Measurements from ENCODE around the gene GRIK3.

- TF ChIP-seq EZH2 (IDR thresholded peaks at IDR 0.05; ENCODE audit: low read length): no peak
- no peak for TF ChIP-seq CTCF (optimal IDR thresholded peaks at IDR 0.05 in 1 of 3, IDR thresholded peaks at IDR 0.05 in 1 of 3, conservative IDR thresholded peaks at IDR 0.05 in 1 of 3; ENCODE audit: extremely low read depth in 1 of 3, insufficient read depth in 2 of 3, low read length in 3 of 3)
These were observed 3.4 kb upstream of the GRIK3 start for GRCh38 chr1:37037690-37038089.
